A549 treated with AZD2906 at 1 μM for 4 hours (cell line): ENCODE data around the gene PLCL1. TPM values are rescaled to one million over a fixed set of nuclear protein-coding genes. Genes with fewer than 3 reads are reported as not detected.

Source experiments
- total RNA-seq: library from RNA; stranded (reverse); fragments of 200-300 nt; extraction: Qiagen RNA extraction; gene quantifications from 5 replicates; pipeline ENCODE4 v1.2.3, GENCODE V29; 2022

PLCL1 gene
- 0.02 TPM in 1 of 5 replicates, not detected in the others for total RNA-seq

GRCh38 chr2:197804049-197804757, at the start of gene PLCL1:
Gene PLCL1, plus strand, starts transcription at chr2:197804593.

GRCh38 chr2:197784956-197785941, 19.1 kb upstream of the PLCL1 start, which contains the start of gene BOLL:
Gene BOLL, minus strand, starts transcription at chr2:197785319. Its CDS starts 3,469 bp downstream, at chr2:197781850.

Other genes starting within 250 kb of the PLCL1 start
- gene RFTN2, start 129.0 kb upstream of the PLCL1 start, total RNA-seq: 0.06 to 0.13 TPM in 2 of 5 replicates, not detected in the others
- gene MARS2, start 99.2 kb upstream of the PLCL1 start, total RNA-seq: 11.3 to 12.5 TPM (median 11.6 TPM) in 5 replicates
- gene BOLL, start 19.3 kb upstream of the PLCL1 start, total RNA-seq: not detected in 5 replicates